A549 (cell line): ENCODE data around the gene SND1. TPM values are rescaled to one million over a fixed set of nuclear protein-coding genes. Genes with fewer than 3 reads are reported as not detected.

ENCODE experiments used
- ATOH8 ChIP-seq: fragments of 250-450 bp; sonication (Bioruptor Pico); IDR thresholded peaks from 2 replicates; pipeline ENCODE4 v1.5.0; 2020; ENCODE audit warnings: low read depth, mild to moderate bottlenecking, moderate library complexity
- BHLHE40 ChIP-seq: IDR thresholded peaks from 2 replicates; pipeline ENCODE4 v1.6.1; 2012; ENCODE audit warnings: low read depth, low read length, inconsistent platforms
- CBX2 ChIP-seq: fragments of 200-600 bp; sonication (generic); IDR thresholded peaks from 2 replicates; pipeline ENCODE4 v1.6.1; 2016; ENCODE audit warnings: low read depth, mild to moderate bottlenecking, borderline replicate concordance
- CEBPB ChIP-seq, 2 experiments: fragments of >200 bp in 1 of 2; sonication (Bioruptor Twin) in 1 of 2; formaldehyde crosslinking in 1 of 2; IDR thresholded peaks; 2 replicates each; pipeline ENCODE4 v1.6.1; 2012 to 2016
- CHD4 ChIP-seq: fragments of 200-600 bp; sonication (generic); IDR thresholded peaks from 2 replicates; pipeline ENCODE4 v1.6.1; 2016; ENCODE audit warnings: antibody characterized with exemption, mild to moderate bottlenecking, borderline replicate concordance
- CTCF ChIP-seq: fragments of >200 bp; sonication (Bioruptor Twin); formaldehyde crosslinking; IDR thresholded peaks from 3 replicates; pipeline ENCODE4 v1.5.1; 2016
- E2F6 ChIP-seq: IDR thresholded peaks from 2 replicates; pipeline ENCODE4 v1.6.1; 2012; ENCODE audit warnings: low read depth, borderline replicate concordance
- EHF ChIP-seq: fragments of 250-450 bp; sonication (Bioruptor Pico); IDR thresholded peaks from 2 replicates; pipeline ENCODE4 v1.5.0; 2020; ENCODE audit warnings: mild to moderate bottlenecking
- ELK1 ChIP-seq: fragments of 150-350 bp; IDR thresholded peaks from 2 replicates; pipeline ENCODE4 v1.6.1; 2014; ENCODE audit warnings: low read depth, mild to moderate bottlenecking, low read length
- EP300 ChIP-seq, 2 experiments: fragments of >200 bp; sonication (Bioruptor Twin); formaldehyde crosslinking; IDR thresholded peaks; 2 replicates in 1 of 2; 3 replicates in 1 of 2; pipeline ENCODE4 v1.6.1; 2016 to 2017
- FOSL2 ChIP-seq, 2 experiments: fragments of 450-650 bp in 1 of 2; fragments of >200 bp in 1 of 2; sonication (Bioruptor Twin) in 1 of 2; formaldehyde crosslinking; IDR thresholded peaks; 2 replicates each; pipeline versions ENCODE4 v1.5.0 to v1.6.1; 2016 to 2020; ENCODE audit warnings: mild to moderate bottlenecking in 1 of 2, moderate library complexity in 1 of 2
- HDAC2 ChIP-seq: fragments of 200-600 bp; sonication (generic); IDR thresholded peaks from 2 replicates; pipeline ENCODE4 v1.6.1; 2016
- HES2 ChIP-seq: fragments of >200 bp; sonication (Bioruptor Twin); formaldehyde crosslinking; IDR thresholded peaks from 2 replicates; pipeline ENCODE4 v1.6.1; 2016
- HOXB5 ChIP-seq: fragments of 250-450 bp; sonication (Bioruptor Pico); IDR thresholded peaks from 2 replicates; pipeline ENCODE4 v1.5.0; 2020; ENCODE audit warnings: mild to moderate bottlenecking, moderate library complexity
- JUN ChIP-seq, 2 experiments: fragments of >200 bp; sonication (Bioruptor Twin); formaldehyde crosslinking; IDR thresholded peaks; 2 replicates in 1 of 2; 3 replicates in 1 of 2; pipeline ENCODE4 v1.6.1; 2016 to 2017
- JUNB ChIP-seq: fragments of >200 bp; sonication (Bioruptor Twin); formaldehyde crosslinking; IDR thresholded peaks from 2 replicates; pipeline ENCODE4 v1.6.1; 2016
- MAFK ChIP-seq: fragments of 450-650 bp; IDR thresholded peaks from 2 replicates; pipeline ENCODE4 v1.6.1; 2014; ENCODE audit not compliant: partially characterized antibody
- NPAS2 ChIP-seq: fragments of 250-450 bp; sonication (Bioruptor Pico); IDR thresholded peaks from 2 replicates; pipeline ENCODE4 v1.8.0; 2022; ENCODE audit warnings: mild to moderate bottlenecking, moderate library complexity, borderline replicate concordance
- PBX3 ChIP-seq: IDR thresholded peaks from 2 replicates; pipeline ENCODE4 v1.6.1; 2012
- POLR2A ChIP-seq: IDR thresholded peaks from 2 replicates; pipeline ENCODE4 v1.6.1; 2012; ENCODE audit warnings: mild to moderate bottlenecking, low read length
- RAD21 ChIP-seq, 2 experiments: fragments of >200 bp in 1 of 2; sonication (Bioruptor Twin) in 1 of 2; formaldehyde crosslinking in 1 of 2; IDR thresholded peaks in 1 of 2; conservative IDR thresholded peaks in 1 of 2; 2 replicates in 1 of 2; 3 replicates in 1 of 2; pipeline ENCODE4 v1.6.1; 2012 to 2018; ENCODE audit warnings: inconsistent platforms in 1 of 2
- RFX5 ChIP-seq: fragments of 450-650 bp; IDR thresholded peaks from 2 replicates; pipeline ENCODE4 v1.7.1; 2014; ENCODE audit warnings: antibody characterized with exemption, mild to moderate bottlenecking, moderate library complexity
- SMC3 ChIP-seq: fragments of >200 bp; sonication (Bioruptor Twin); formaldehyde crosslinking; IDR thresholded peaks from 3 replicates; pipeline ENCODE4 v1.6.1; 2018; ENCODE audit warnings: inconsistent platforms
- TFCP2L1 ChIP-seq: fragments of 250-450 bp; sonication (Bioruptor Pico); IDR thresholded peaks from 2 replicates; pipeline ENCODE4 v1.5.0; 2021; ENCODE audit warnings: mild to moderate bottlenecking
- USF2 ChIP-seq: fragments of 450-650 bp; IDR thresholded peaks from 2 replicates; pipeline ENCODE4 v1.6.1; 2014; ENCODE audit warnings: antibody characterized with exemption
- ZSCAN20 ChIP-seq: fragments of 250-450 bp; sonication (Bioruptor Pico); IDR thresholded peaks from 2 replicates; pipeline ENCODE4 v1.8.0; 2022; ENCODE audit warnings: mild to moderate bottlenecking, moderate library complexity
- polyA plus RNA-seq, 4 experiments: library from polyadenylated mRNA; depleted of rRNA in 3 of 4; stranded (reverse); fragments of >200 nt; fragmentation: RNase III in 1 of 4; extraction: RNeasy Plus Mini Kit Qiagen cat#74134 plus additional on column Dnase treatment in 1 of 4; gene quantifications; 2 replicates in 3 of 4; 3 replicates in 1 of 4; pipeline ENCODE4 v1.2.3, GENCODE V29; 2011 to 2017

SND1 gene
- polyA plus RNA-seq, 2 of the 4 experiments (the other 2 are of a cell fraction), result 102 to 138 TPM

GRCh38 chr7:128135515-128136214 is 483.7 kb downstream of the SND1 start (continued):
- TF ChIP-seq CHD4, result no peak
- no peak for TF ChIP-seq BHLHE40
- TF ChIP-seq SMC3, result peak; percentile 94
- peak; percentile 76; the same call in 1 of the 2 replicates for TF ChIP-seq HOXB5 (CRISPR knock-in tag)
- no peak for TF ChIP-seq EHF (CRISPR knock-in tag)
- TF ChIP-seq CEBPB (IDR thresholded peaks at IDR 0.05), result no peak
- TF ChIP-seq ATOH8 (CRISPR knock-in tag), result 0 out of 2 replicates have a peak, but pooled peaks have one; percentile 31
- no peak for TF ChIP-seq HES2
- TF ChIP-seq RAD21 (conservative IDR thresholded peaks at IDR 0.05 in 1 of 2, IDR thresholded peaks at IDR 0.05 in 1 of 2), result peak; percentile 49 to 81; a peak in 4 of 5 replicates
- 0 out of 2 replicates have a peak, but pooled peaks have one; percentile 5 for TF ChIP-seq POLR2A
- no peak for TF ChIP-seq NPAS2 (CRISPR knock-in tag)
- no peak for TF ChIP-seq EP300 (IDR thresholded peaks at IDR 0.05)
- no peak for TF ChIP-seq CBX2
- no peak for TF ChIP-seq MAFK
- peak; percentile 96 for TF ChIP-seq E2F6
- TF ChIP-seq USF2, result no peak
- no peak for TF ChIP-seq TFCP2L1 (CRISPR knock-in tag)
- TF ChIP-seq FOSL2 (IDR thresholded peaks at IDR 0.05), result no peak
- no peak for TF ChIP-seq FOSL2 (CRISPR knock-in tag; IDR thresholded peaks at IDR 0.05)
- no peak for TF ChIP-seq PBX3
- no peak; a peak in 1 of 5 replicates for TF ChIP-seq JUN (IDR thresholded peaks at IDR 0.05)
- no peak for TF ChIP-seq RFX5
- TF ChIP-seq JUNB, result no peak
- TF ChIP-seq HDAC2, result no peak
- peak; percentile 92 for TF ChIP-seq CTCF
- TF ChIP-seq ELK1, result no peak
- no peak for TF ChIP-seq ZSCAN20 (CRISPR knock-in tag)
